ENCODE data around the gene GMDS. TPM values are rescaled to one million over a fixed set of nuclear protein-coding genes. Genes with fewer than 3 reads are reported as not detected.

GMDS gene
- total and polyA plus RNA-seq, 2 experiments from 2014 or later, result 30.1 to 36.5 TPM

GRCh38 chr6:2072453-2072852 is 173.0 kb downstream of the GMDS start:
- Histone ChIP-seq H2AFZ (no peak overlapping the region), H3F3A (replicated peaks; ENCODE audit: low read depth) (no peaks in the 10 kb centered on the region), H3K36me3 (ENCODE audit: insufficient read depth) (no peaks in the 10 kb centered on the region), H3K4me2 (no peak overlapping the region), H3K27me3 (ENCODE audit: insufficient read depth) (no peaks in the 10 kb centered on the region), H3K4me3 (no peak overlapping the region), H3K9me2 (ENCODE audit: insufficient read depth) (no peaks in the 10 kb centered on the region), H4K20me1 (replicated peaks; ENCODE audit: insufficient read depth) (peaks cover 5% of the 10 kb centered on the region; the same call in 1 of the 2 replicates), H3K27ac (ENCODE audit: low read depth) (no peak overlapping the region), H3K79me2 (replicated peaks; ENCODE audit: insufficient read depth) (no peaks in the 10 kb centered on the region), H3K4me1 (ENCODE audit: insufficient read depth) (no peaks in the 10 kb centered on the region)
- DNase-seq (ENCODE audit: low spot score) (no peak), ATAC-seq (no peak)
- peaks cover 2% of the 10 kb centered on the region; the same call in 2 of the 3 replicates for H3K36me3 Mint-ChIP-seq (ENCODE audit: low read depth)
- H3K27ac Mint-ChIP-seq, result no peak overlapping the region
- TF ChIP-seq ZNF331 (CRISPR knock-in tag; IDR thresholded peaks at IDR 0.05; ENCODE audit: low read depth) (no peak), STAT1 (IDR thresholded peaks at IDR 0.05; ENCODE audit: unreplicated experiment) (no peak), ZNF114 (CRISPR knock-in tag; IDR thresholded peaks at IDR 0.05) (no peak), EZH2 (IDR thresholded peaks at IDR 0.05; ENCODE audit: low read depth, unreplicated experiment) (no peak), POLR2AphosphoS5 (IDR thresholded peaks at IDR 0.05; ENCODE audit: low read depth) (no peak), ETS1 (IDR thresholded peaks at IDR 0.05) (no peak), NANOG (IDR thresholded peaks at IDR 0.05; ENCODE audit: borderline replicate concordance) (no peak), JUNB (IDR thresholded peaks at IDR 0.05; ENCODE audit: unreplicated experiment) (no peak), ZNF462 (CRISPR knock-in tag; IDR thresholded peaks at IDR 0.05) (no peak), CREB1 (CRISPR knock-in tag; IDR thresholded peaks at IDR 0.05; ENCODE audit: low read depth) (no peak), EZH2phosphoT487 (IDR thresholded peaks at IDR 0.05; ENCODE audit: unreplicated experiment) (no peak), REST (IDR thresholded peaks at IDR 0.05; ENCODE audit: unreplicated experiment) (no peak), CTCF (conservative IDR thresholded peaks at IDR 0.05; ENCODE audit: low read depth in 2 of 2) (no peak)
- H3K9me3 Mint-ChIP-seq, result peaks cover 5% of the 10 kb centered on the region; the same call in 2 of the 3 replicates
- H3K4me1 Mint-ChIP-seq, result no peaks in the 10 kb centered on the region
- H3K4me3 Mint-ChIP-seq, result no peak overlapping the region
- no peaks in the 10 kb centered on the region for H3K27me3 Mint-ChIP-seq (ENCODE audit: insufficient read depth, low read depth, poor library complexity)
